GM12892 (cell line): ENCODE results near the gene RBFOX2.

Experiments used
- POLR2A ChIP-seq: IDR thresholded peaks from 2 replicates; pipeline ENCODE4 v1.6.1; 2011; ENCODE audit warnings: low read depth, low read length, control low read depth
- POLR2AphosphoS5 ChIP-seq: IDR thresholded peaks from 2 replicates; pipeline ENCODE4 v1.6.1; 2011; ENCODE audit warnings: low read depth, low read length, control low read depth
- TAF1 ChIP-seq: IDR thresholded peaks from 2 replicates; pipeline ENCODE4 v1.6.1; 2011; ENCODE audit warnings: low read depth, mild to moderate bottlenecking, control low read depth, low read length, borderline replicate concordance

DNA sequence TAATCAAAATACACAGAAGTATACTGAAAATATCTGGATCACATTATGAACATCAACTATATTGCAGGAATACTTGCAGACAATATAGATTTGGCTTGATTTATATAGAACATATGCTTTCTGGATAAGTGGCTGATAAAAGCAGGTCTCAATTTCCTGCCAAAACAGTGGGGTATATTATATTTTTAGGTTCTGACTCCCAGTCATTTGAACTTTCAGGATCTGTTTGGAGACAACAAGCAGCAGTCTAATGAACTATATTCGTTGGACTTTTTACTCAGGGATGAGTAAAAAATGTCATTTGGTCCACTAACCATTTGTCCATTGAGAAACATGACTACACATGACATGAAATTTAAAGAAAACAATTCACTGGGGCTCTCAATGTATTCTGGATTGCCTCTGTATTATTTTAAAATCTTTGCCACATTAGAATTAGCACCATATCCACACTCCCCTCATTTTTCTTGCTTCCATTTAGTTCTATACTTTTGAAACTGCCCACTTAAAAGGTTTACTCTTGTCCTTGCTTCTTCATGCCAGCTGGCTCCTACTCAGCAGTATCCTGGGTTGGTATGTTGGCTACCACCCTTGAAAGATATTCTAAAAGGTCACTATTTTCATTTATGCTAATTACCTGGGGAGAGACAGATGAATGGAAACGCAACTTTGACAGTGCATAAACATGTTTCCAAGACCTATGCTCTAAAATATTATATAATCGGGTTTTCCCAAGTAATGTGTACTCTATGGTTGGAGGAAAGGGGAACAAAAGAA is 157.9 kb downstream of the RBFOX2 start:
- TF ChIP-seq POLR2A, result no peak
- no peak for TF ChIP-seq POLR2AphosphoS5
- TF ChIP-seq TAF1, result no peak
